Measurements from ENCODE around the gene TAF1L.

DNA sequence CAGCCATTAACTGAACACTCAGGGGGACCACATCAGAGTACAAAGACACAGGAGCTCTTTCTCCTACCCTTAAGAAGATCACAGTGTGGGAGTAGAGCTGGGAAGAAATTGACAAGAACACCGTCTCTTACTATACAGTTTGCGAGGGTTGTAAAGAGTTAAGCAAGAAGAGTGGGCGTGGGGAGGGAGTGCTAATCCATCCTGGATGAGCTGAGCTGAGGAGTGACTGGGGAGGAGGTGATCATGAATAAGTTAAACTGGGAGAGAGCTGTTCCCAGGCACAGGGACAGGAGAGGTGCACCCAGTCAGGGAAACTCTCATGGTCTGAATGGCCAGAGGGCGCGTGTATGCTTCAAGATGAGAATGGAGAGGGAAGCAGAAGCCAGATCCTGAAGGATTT is 17.2 kb downstream of the TAF1L start:
- TF ChIP-seq, protein P1, sequence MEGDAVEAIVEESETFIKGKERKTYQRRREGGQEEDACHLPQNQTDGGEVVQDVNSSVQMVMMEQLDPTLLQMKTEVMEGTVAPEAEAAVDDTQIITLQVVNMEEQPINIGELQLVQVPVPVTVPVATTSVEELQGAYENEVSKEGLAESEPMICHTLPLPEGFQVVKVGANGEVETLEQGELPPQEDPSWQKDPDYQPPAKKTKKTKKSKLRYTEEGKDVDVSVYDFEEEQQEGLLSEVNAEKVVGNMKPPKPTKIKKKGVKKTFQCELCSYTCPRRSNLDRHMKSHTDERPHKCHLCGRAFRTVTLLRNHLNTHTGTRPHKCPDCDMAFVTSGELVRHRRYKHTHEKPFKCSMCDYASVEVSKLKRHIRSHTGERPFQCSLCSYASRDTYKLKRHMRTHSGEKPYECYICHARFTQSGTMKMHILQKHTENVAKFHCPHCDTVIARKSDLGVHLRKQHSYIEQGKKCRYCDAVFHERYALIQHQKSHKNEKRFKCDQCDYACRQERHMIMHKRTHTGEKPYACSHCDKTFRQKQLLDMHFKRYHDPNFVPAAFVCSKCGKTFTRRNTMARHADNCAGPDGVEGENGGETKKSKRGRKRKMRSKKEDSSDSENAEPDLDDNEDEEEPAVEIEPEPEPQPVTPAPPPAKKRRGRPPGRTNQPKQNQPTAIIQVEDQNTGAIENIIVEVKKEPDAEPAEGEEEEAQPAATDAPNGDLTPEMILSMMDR (IDR thresholded peaks at IDR 0.05), result no peak
- TF ChIP-seq POLR2A (IDR thresholded peaks at IDR 0.05), result no peak
